ENCODE data around the gene HGFAC. TPM values are rescaled to one million over a fixed set of nuclear protein-coding genes. Genes with fewer than 3 reads are reported as not detected.

The HGFAC gene
- total and polyA plus RNA-seq, 2 of the 13 experiments (the other 11 are each of a cell fraction or from before 2014, with no cell fraction given): 8.5 to 63.6 TPM

GRCh38 chr4:3441501-3442459 lies at the start of gene HGFAC (continued):
- TF ChIP-seq ZFP91 (CRISPR knock-in tag; IDR thresholded peaks at IDR 0.05; ENCODE audit: borderline replicate concordance) (no peak), ZKSCAN5 (CRISPR knock-in tag; IDR thresholded peaks at IDR 0.05) (no peak), ZNF20 (CRISPR knock-in tag; IDR thresholded peaks at IDR 0.05) (peak; percentile 22; the same call in 1 of the 2 replicates), STAG1 (CRISPR knock-in tag; IDR thresholded peaks at IDR 0.05) (no peak), HOXA5 (CRISPR knock-in tag; IDR thresholded peaks at IDR 0.05) (peak; percentile 19; the same call in 1 of the 2 replicates), ZNF503 (CRISPR knock-in tag; IDR thresholded peaks at IDR 0.05) (peak; percentile 47; the same call in 1 of the 2 replicates), LRRFIP1 (CRISPR knock-in tag; conservative IDR thresholded peaks at IDR 0.05) (no peak), MIER3 (CRISPR knock-in tag; IDR thresholded peaks at IDR 0.05; ENCODE audit: borderline replicate concordance) (no peak), ZFX (CRISPR knock-in tag; IDR thresholded peaks at IDR 0.05; ENCODE audit: low read depth) (peak; percentile 79), SIX1 (CRISPR knock-in tag; IDR thresholded peaks at IDR 0.05; ENCODE audit: borderline replicate concordance) (no peak), SETDB1 (CRISPR knock-in tag; IDR thresholded peaks at IDR 0.05; ENCODE audit: borderline replicate concordance) (no peak), NCOA5 (CRISPR knock-in tag; IDR thresholded peaks at IDR 0.05) (no peak), RORA (CRISPR knock-in tag; IDR thresholded peaks at IDR 0.05) (no peak), ZNF558 (CRISPR knock-in tag; IDR thresholded peaks at IDR 0.05; ENCODE audit: borderline replicate concordance) (no peak), HHEX (CRISPR knock-in tag; IDR thresholded peaks at IDR 0.05) (no peak; the same call in 1 of the 2 replicates), SIN3A (IDR thresholded peaks at IDR 0.05; ENCODE audit: borderline replicate concordance, low read depth, low read length) (peak; percentile 68; the same call in 1 of the 2 replicates), DBP (CRISPR knock-in tag; IDR thresholded peaks at IDR 0.05; ENCODE audit: not compliant biosample characterization) (no peak), ADNP (CRISPR knock-in tag; IDR thresholded peaks at IDR 0.05) (peak; percentile 86)
- TF ChIP-seq, protein P1, sequence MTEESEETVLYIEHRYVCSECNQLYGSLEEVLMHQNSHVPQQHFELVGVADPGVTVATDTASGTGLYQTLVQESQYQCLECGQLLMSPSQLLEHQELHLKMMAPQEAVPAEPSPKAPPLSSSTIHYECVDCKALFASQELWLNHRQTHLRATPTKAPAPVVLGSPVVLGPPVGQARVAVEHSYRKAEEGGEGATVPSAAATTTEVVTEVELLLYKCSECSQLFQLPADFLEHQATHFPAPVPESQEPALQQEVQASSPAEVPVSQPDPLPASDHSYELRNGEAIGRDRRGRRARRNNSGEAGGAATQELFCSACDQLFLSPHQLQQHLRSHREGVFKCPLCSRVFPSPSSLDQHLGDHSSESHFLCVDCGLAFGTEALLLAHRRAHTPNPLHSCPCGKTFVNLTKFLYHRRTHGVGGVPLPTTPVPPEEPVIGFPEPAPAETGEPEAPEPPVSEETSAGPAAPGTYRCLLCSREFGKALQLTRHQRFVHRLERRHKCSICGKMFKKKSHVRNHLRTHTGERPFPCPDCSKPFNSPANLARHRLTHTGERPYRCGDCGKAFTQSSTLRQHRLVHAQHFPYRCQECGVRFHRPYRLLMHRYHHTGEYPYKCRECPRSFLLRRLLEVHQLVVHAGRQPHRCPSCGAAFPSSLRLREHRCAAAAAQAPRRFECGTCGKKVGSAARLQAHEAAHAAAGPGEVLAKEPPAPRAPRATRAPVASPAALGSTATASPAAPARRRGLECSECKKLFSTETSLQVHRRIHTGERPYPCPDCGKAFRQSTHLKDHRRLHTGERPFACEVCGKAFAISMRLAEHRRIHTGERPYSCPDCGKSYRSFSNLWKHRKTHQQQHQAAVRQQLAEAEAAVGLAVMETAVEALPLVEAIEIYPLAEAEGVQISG (CRISPR knock-in tag; IDR thresholded peaks at IDR 0.05): peak; percentile 42

Data from HepG2 (cell line).